GM19240 (cell line): ENCODE measurements around the gene FNDC7.
"Not testable (repeated sequence)": the region's sequence is repeated elsewhere in the genome, so short reads cannot be mapped to it uniquely, and the experiment has no call there.

ENCODE experiments used
- DNase-seq: peaks from one replicate; pipeline ENCODE4 v3.0.0; 2011; ENCODE audit warnings: low spot score; ENCODE audit not compliant: insufficient read length

The FNDC7 gene, protein sequence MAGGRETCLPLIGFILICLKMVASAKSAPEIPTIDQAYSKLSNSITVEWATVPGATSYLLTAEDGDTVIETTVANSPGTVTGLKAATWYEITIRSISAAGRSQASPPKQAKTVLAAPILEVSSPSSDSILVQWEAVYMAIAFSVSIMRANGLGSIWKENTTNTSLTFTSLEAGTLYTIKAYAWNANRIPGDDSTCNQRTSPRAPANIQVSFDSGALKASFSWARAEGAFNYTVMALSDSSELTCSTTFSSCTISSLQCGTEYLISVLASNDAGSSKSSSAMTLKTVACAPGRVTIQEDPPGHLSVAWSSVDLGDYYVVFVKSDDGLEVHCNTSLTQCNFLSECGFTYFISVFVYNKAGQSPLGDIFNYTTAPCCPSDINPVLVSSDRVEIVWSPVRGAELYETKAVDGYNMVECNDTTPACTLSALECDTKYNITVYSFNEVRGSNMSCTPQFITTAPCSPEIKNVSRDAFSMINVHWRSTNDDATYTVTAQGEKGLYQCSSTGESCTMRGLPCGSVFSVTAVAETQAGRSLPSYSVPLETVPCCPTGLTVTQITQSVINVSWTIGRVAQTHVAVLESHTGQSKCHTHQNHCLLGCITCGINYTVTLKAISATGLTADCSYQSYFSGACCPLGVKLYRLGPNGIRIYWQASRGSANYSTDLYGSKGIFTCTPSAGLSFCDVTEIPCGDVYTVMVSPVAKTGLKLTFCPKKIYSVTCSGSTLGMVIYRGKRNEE

DNA sequence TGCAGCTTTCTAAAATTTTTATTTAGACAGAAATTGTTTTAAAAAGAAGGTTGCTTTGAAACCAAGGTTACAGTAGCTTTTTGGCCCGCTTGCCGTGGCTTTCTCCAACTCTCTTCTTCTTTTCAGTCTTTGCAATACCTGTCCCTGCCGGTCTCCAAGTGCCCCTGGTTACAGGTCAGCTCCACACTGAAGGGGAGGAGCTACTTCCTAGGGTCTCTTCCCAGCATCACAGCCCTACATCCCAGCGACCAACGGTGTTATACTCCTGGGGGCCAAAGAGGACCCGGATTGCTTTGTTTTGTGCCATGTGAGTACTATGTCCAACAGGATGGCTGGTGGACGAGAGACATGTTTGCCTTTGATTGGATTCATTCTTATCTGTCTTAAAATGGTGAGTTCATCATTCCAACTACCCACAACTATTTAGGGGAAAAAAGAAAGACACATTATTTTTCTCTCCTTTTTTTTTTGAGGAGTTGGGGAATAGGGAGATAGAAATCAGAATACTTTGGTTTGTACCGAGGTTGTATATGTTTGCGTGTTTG, at the start of gene FNDC7:
TSS of gene FNDC7 (plus strand) at position 303 of the 545 bp plus-strand sequence. CDS start at position 329, 26 bp downstream.
- DNase-seq: no peak

DNA sequence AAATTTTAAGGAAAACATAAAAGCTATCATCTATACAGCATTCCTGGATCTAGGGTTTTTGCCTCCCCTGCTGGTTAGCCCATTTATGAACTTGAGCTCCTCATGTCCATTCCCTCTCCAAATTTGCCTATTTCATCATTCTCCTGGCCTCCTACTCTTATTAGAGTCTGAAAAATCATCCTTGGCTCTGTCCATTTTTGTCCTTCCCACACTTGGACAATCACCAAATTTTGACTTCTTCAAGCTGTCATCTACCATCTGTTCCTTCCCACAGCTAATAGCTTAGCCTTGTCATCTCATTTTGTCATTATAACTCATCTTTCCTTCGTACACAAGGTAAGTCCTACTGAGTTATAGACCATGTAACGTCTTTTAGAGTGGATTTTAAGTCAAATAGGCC, 49.6 kb upstream of the FNDC7 start:
- no peak for DNase-seq

DNA sequence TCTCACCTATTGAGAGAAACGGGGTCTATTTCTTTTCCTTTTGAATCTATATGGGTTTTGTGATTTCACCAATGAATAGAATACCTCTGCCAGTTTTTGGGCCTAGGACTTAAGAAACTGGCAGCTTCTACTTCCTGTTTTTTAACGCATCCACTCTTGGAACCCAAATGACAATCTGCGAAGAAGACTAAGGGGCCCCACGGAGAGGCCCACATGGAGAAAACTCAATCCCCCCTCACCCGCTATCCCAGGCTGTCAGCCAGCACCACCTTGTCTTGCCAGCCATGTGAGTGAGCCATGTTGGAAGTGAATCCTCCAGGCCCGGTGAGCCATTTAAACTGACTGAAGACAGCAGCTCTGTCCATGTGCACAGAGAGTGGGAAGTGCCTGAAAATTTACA, 48.2 kb upstream of the FNDC7 start:
- no peak for DNase-seq

DNA sequence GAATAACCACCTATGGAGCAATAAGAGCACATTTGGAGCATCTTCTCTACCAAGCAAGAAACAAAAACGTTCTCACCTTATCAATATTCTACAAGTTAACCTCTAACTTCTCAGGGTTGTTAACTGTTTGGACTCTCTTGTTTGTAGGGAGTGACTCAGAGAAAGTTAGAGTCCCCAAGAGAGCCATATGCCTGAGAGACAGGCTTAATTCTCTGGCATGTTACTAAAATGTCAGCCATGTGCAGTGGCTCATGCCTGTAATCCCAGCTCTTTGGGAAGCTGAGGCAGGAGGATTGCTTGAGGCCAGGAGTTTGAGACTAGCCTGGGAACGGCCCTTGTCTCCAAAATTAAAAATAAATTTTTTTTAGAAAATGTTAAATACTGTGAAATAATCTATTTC, 47.6 kb upstream of the FNDC7 start:
- no peak for DNase-seq

DNA sequence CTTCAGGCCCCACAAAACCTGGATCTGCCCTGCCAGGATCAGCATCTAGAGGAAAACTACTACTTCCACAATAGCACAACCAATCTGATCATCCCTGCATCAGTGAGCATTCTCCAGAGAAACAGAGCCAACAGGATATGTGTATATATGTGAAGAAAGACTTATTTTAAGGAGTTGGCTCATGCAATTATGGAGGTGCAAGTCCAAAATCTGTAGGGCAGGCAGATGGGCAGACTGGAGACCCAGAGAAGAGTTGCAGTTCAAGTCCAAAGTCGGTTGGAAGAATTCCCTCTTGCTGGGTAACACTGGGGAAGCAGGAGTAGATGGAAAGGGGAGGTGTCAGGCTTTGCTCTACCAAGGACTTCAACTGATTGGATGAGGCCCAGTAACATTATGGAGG, 46.9 kb upstream of the FNDC7 start:
- DNase-seq: no peak

DNA sequence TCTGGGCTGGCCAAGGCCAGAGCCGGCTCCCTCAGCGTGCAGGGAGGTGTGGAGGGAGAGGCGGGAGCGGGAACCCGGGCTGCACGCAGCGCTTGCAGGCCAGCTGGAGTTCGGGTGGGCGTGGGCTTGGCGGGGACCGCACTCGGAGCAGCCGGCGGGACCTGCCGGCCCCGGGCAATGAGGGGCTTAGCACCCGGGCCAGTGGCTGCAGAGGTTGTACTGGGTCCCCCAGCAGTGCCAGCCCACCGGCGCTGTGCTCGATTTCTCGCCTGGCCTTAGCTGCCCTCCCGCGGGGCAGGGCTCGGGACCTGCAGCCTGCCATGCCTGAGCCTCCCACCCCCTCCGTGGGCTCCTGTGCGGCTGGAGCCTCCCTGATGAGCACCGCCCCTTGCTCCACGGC, 45.3 kb upstream of the FNDC7 start:
- DNase-seq: not testable (repeated sequence)

DNA sequence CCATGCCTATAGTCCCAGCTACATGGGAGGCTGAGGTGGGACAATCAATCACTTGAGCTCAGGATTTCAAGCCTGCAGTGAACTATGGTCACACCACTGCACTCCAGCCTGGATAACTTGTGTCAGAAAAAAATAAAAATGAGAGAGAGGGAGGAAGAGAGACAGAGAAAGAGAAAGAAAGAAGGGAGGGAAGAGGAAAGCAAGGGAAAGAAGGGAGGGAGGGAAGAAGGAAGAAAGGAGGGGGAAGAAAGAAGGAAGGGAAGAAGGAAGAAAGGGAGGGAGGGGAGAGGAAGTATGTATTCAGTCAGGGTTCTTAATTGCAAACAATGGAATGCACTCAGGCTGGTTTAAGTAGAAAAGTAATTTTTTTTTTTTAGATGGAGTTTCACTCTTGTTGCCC, 43.9 kb upstream of the FNDC7 start:
- no peak for DNase-seq

DNA sequence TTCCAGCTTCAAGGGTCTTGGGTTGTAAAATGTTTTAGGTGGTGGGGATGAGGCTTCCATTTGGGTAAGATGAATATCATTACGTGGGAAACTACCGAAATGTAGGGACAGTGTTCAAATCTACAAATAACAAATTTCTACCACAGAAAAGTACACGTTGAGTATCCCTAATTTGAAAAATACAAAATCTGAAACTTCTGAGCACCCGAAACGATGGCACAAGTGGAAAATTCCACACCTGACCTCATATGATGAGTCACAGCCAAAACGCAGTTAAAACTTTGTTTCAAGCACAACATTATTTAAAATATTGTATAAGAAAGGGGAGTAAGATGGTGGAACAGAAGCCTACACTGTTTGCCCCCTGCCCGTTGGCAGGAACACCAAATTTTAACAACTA, 43.0 kb upstream of the FNDC7 start:
- no peak for DNase-seq

DNA sequence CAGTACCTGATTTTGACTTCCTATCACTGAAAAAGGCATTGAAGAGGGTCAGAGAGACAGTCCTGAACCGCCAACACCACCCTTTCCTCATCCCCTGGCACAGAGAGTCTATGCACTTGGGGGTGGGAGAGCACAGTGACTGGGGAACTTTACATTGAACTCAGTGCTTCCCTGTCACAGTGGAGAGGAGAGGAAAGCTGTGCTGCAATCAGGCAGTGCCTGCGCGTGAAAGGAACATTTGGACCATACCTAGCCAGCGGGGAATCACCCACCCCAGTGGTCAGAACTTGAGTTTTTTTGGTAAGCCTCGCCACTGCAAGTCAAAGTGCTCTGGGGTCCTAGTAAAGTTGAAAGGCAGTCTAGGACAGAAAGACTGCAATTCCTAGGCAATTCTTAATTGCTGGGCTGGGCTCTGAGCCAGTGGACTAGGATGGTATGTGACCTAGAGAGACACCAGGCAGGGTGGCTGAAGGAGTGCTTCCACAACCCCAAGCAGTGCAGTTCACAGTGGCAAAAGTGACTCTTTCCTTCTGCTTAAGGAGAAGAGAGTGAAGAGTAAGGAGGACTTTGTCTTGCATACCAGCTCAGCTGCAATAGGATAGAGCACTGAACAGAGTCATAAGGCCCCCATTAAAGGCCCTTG, 42.5 kb upstream of the FNDC7 start:
- no peak for DNase-seq

DNA sequence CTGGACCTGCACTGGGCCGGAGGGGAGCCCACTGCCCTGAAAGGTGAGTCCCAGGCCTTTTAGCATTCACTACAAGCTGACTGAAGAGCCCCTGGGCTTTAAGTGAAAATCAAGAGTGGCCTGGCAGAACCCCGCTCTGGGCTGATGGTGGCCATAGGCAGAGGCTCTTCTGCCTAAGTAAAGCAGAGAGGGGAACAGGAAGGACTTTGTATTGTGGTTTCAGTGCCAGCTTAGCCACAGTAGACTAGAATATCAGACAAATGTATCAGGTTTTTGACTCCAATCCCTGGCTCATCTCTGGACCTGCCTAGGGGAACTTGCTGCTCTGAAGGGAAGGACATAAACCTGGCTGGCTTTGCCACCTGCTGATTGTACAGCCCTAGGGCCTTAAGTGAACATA, 41.6 kb upstream of the FNDC7 start:
- no peak for DNase-seq

DNA sequence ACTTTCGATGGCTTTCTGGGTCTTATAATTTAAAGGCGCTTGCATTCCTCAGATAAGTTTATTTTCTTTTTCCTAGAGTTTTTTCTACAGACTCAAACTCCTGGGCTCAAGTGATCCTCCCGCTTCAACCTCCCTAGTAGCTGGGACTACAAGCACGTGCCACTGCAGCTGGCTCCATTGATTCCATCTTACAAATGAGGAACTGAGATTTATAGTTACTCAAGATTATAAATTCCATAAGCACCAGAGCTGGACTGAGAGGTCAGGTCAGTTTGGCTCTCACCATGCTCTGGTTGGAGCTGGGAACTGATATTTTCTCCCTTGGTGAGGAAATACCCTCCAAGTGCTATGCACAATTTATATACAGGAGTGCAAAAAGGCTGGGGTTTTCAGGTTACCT, 34.0 kb upstream of the FNDC7 start:
- no peak for DNase-seq

DNA sequence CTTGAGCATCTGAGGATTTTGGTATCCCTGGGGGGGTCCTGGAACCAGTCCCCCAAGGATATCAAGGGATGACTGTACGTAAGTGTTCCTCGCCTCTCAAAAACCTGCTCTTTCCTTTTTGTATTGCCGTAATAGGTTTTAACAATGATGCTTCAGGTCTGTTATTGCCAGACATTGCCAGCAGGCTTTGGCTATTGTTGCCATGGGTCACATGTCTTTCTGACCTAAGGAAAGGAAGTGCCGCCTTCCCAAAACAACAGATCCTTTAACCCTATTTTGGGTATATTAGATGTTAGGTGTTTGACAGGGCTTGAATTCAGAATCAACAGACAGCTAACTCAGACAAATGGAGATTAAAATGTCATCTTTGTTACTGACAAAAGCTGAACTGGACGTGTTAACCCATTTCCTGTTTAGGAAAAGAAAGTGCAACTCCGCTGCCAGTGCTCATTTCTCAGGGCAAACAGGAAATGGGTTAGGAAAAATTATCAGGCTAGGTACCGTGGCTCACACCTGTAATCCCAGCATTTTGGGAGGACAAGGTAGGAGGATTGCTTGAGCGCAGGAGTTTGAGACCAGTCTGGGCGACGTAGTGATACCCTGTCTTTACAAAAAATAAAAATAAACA, 33.0 kb upstream of the FNDC7 start:
- DNase-seq: no peak

DNA sequence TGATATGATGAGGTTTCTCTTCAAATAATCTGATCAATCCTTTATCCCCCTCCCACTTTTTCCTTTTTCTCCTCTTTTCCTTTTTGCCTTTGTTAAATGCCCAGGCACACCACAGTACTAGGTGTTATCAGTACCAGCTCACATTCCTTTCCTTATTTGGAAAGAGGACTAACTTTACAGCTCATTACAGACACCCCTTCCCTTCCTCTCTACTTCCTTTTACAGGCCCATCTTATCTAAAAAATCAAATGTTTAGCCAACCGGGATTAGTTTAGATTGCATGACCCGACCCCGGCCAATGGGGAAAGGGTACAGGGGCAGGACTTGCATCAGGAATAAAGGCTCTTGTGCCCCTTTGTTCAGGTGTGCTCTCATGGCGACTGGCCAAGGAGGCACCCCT, 31.0 kb upstream of the FNDC7 start:
- not testable (repeated sequence) for DNase-seq

DNA sequence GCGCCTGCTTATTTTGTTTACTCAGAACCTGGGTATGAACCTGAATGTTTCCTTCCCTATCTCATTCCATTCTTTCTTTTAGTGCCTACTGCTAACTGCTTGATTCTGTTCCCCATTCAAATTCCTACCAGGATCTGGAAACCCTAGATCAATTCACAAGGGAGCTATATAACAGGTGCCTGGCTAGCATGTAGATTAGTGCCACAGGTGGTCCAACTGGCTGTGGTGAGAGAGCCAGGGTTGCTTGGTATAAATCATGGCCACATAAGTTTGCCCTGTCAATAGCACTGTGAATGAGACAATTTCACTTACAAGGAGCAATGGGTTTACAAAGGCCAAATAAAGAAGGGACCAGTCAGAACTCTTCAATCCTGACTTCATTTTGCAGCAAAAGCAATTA, 27.2 kb upstream of the FNDC7 start:
- no peak for DNase-seq

DNA sequence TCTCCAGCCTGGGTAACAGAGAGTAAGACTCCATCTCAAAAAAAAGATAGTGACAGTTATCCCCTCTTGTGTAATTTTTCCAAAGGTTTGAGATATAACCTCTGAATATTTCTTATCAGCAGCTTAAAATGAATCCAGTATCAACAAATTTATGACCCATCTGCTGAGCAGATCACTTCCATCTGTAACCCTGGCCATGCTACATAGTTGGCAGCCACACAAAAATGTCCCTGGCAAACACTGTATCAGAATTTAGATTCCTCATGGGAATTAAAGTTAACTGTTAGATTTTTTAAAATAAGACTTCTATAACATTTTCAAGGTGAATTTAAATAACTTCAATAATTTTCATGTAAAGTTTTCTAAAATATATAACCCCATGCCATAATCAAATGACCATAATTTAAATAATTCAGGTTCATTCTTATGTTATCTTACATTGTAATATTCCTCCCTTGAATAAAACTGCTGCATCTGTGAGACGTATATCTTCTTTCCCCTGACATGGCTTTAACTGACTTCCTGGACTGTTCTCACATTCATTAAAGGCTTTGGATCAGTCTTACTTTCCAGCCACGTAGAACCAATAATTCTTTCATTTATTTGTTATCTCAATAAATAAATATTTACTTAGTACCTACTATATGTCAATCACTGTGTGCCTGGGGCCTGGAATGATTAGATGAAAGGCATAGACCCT, 25.9 kb upstream of the FNDC7 start:
- no peak for DNase-seq

DNA sequence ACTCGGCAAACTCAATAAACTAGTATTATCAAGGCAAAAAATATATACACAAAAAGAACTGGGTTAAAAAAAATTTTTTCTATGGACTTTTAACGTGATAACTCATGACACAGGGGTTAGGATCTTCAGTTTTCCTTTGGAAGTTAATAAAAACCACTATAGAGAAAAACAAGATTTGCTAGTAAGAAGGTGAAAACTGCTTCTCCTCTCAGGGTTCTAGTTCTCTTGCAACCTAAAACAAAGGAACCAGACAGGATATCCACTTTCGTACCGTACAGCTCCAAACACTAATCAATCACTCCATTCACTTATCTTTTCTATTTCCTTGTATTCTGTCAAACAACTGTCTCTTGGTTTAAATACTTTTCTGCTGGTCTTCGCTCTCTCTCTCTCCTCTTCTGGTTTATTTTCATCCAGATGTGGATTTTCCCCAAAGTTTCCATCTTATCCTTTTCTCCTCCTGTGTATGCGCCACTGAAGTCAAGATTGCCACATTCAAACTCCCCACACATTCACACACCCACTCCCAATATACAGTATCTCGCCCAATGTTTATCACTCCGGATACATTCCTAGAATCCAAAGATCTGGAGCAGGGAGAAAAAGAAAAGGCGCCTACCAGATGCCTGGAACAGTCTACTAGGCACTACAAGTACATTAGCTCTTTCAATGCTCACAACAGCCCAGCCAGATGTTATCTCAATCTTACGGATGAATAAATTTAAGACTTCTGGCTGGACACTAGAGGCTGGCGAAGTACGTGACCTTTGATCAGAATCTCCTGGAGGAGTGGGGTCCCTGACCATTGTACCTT, 21.4 kb upstream of the FNDC7 start:
- DNase-seq: no peak

DNA sequence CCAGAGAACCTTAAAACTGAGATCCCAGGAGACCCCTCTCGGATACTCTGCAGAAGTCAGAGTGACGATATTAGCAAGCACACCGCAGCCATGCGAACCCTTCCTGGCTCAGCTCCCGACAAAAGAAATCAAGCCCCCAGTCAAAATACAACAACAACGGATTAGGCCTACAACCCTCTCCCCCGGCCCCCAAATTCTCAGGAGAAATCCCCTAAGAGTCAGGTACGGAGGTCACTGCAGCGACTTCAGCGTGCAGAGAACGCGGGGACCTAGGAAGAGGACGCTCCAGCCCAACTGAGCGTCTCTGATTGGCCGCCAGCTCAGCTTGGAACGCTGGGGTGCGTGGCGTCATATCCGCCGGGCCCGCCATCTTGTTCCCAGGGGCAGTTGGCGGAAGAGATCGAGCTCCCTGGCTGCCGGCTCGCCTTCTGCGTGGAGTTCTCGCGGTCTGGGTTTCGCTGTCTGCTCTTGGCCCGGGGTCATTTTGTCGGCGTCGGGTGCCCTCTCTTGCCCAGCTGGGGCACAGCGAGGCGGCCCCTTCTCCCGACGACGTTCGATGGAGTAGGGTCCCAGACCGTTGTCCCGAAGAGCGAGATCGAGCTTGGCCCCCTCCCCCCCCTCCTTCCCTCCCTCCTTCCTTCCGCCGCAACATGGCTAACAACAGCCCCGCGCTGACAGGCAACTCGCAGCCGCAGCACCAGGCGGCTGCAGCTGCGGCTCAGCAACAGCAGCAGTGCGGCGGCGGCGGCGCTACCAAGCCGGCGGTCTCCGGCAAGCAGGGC, 20.6 kb upstream of the FNDC7 start, which contains the start of gene PRPF38B:
TSS of gene PRPF38B (plus strand) at position 369 of the 782 bp plus-strand sequence. CDS start at position 651, 282 bp downstream.
- peak; percentile 85 for DNase-seq

DNA sequence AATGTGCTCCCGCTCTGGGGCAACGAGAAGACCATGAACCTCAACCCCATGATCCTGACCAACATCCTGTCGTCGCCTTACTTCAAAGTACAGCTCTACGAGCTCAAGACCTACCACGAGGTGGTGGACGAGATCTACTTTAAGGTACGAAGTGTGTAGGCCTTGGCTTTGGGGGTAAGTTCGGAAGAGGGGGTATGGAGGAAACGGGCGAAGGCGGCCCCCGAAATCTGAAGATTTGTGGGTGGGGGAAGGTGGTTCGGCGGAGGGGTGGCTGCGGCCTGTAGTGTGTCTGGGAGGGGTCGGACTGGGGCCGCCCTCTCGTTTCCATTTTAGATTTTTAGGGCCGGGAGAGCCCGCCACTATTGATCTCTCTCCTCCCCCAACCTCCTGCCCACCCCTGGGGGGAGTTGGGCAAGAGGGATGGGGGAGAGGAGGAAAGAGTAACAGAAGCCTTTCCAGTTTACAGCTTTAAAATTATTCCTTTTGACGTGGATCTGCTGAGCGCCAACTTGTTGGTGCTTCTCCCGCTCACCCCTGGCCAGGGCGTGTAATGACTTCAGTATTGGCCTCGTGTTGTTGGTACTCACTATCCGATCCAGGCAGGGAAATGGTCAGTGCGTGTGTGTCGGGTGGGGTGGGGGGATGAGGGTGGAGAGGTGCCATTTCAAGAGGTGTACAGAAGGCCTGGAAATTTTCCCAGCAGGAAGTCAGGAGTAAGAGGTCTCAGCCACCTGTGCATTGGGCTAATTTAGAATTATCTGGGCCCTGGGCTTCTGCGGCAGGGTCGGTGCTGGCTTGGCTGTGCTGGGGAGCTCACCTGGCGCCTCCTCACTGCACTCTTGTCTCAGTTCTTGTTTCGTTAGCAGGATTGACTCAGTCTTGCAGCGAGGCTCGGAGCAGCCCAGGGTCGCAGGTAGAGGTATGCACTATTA, 19.7 kb upstream of the FNDC7 start:
- DNase-seq: peak; percentile 42
